GM21526 (cell line): ENCODE results near the gene ADGRL2.

ENCODE experiments used
- ATAC-seq: cut with Tn5 transposase; IDR thresholded peaks from one replicate; pipeline ENCODE4 v1.9.1; 2021; ENCODE audit warnings: moderate library complexity; ENCODE audit not compliant: unreplicated experiment, low FRiP score

Gene ADGRL2

DNA sequence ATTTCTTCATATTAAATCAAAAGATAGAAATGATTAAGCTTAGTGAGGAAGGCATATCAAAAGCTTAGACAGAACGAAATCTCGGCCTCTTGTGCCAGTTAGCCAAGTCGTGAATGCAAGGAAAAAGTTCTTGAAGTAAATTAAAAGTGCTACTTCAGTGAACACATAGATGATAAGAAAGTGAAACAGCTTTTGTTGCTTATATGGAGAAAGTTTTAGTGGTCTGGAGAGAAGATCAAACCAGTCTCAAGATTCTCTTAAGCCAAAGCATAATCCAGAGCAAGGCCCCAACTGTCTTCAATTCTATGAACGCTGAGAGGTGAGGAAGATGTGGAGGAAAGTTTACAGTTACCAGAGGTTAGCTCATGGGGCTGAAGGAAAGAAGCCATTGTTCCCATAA lies 88.4 kb downstream of the ADGRL2 start:
- no peak for ATAC-seq

DNA sequence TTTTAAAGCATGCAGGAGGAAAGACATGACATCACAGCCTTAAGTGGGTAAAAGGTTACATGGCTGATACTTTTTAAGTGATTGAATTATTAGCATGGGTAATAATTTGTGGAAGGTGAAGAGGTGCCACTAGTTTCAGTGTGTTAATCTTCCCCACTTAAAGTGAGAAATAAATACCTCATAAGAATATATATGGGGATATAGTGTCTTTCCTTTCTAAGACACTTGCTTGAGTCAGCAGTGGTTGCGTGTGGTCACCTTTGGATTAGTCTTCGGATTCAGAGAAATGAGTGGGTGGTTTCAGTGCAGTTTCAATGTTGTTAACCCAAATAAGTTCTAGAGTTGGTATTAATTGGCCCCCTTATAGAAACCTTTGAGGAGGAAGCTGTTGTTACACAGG lies 94.1 kb downstream of the ADGRL2 start:
- no peak for ATAC-seq

DNA sequence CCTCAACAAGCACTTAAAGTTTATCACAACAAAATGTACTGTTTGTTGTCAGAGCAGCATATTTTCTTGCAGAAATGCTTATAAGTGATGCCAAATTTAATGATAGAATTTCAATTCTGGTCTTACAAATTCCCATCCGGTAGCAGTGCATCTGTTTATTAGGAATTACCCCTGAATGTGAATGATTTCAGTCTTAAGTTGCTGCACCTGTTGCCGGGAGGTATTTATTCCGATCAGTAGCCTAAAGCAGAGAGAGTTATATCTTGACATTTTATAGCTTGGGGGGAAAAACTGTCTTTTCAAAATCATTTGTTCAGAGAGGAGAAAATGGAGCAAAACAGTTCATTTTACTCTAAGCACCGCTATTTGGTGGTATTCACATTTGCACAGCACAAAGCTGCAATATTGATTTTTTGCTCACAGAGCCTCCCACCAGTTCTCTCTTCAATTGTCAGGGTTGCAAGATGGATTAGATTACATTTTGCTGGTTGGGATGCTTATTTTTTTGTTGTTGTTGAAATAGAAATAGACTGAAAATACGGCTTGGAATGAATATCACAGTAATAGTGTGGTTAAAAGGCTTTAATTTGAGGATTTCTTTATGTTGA lies 98.6 kb downstream of the ADGRL2 start:
- ATAC-seq, result no peak

DNA sequence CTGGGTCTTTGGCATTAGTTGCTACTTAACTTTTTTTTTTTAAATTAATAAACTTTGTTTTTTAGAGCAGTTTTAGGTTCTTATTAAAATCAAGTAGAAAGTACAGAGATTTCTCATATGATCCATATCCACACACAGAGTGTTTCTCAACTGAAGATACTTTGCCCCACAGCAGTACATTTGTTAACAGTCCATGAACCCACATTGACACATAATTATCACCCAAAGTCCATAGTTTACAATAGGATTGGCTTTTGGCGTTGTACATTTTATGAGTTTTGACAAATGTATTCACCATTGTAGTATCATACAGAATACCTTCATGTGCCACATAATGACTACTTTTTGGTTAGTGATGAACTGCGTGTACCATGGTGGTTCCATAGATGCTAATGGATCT lies 106.8 kb downstream of the ADGRL2 start:
- ATAC-seq, result no peak

DNA sequence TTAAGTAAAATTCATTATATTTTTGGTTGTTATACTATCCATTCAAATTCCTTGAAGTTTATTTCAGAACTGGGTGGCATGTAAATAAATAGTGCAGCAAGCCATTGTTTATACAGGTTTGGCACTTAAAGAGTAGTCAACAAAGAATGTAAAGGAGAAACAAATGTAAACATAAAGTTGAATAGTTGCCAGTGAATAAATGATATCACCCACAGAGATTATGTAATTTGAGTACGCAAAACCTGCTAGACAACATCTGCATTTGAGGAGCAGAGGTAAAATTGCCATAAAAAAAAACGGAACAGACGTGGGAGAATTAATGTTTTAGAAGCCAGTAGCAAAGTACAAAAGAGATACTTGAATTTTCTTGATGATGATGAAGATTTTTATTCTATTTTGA lies 111.6 kb downstream of the ADGRL2 start:
- ATAC-seq, result no peak

DNA sequence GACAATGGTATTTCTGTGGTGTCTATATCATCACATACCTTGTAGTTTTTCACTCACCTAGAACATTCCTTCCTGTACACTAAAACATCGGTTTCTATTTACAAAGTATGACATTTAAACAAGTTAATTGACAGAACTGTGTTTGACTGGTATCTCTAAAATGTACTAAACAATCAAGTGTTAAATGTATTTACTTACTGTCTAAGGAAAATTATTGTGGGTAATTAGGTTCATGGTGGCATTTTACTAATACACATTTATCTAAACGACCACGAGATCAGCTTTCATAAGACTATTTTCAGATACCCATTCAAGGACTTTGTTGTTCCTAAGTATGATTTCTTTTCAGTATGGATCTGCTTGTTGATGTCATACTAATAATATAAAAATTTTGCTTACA lies 115.2 kb downstream of the ADGRL2 start:
- no peak for ATAC-seq

DNA sequence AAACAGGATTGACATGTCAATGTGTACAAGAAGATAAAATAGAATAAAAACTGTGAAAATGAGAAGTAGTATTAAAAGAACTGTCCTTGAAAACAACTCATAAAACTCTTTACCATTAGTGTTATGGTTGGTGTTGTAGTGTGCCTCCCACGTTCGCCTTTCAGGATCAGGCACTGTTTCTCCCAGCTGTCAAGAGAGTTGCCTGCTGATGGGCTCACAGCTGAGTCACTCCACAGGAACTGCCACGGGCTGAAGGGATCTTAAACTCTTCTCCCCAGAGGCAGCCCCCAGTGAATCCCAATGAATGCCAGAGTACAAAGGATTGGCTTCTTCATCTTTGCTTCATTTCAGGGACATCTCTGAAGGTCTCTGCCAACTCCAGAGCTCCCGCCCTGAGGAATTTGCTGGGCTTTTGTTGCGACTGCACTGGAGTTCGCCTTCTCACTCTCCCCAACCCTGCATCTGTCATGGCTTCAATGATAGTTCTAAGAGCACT lies 119.6 kb downstream of the ADGRL2 start:
- ATAC-seq, result no peak

DNA sequence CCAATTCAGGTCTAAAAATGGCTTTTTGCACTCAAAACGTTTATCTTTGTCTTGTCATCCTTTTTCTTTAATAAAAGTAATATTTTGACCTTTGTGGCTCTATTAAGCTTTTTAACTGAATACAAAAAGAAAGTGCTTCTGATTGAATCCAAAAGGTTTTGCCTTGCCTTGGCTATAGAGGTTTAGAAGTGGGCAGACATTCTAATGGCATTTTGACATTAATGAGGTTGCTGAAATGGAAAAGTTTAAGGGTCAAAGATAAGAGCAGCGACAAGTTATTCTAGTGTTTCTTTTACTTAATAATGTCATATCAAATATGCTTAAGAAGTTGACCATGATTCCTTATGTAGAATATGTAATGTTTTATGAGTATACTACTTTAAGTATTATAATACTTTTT lies 120.2 kb downstream of the ADGRL2 start:
- ATAC-seq, result no peak

DNA sequence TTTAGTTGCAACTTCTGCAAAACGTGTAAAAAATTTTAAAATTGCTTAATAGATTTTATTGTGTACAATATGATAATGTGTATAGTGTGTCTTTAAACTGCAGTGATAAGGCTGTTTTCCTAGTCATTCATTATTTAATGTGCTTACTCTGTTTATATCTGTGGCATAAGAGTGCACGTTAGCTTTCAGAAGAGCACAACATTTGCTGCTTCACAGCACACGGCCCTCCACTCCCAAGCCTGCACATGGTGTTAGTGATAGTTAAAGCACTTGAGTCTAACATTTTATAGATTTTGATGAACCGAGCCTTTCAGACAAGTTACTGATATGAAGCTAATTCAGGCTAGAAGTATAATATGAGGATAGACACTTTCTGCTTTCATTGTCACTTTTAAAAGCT lies 120.6 kb downstream of the ADGRL2 start:
- ATAC-seq, result no peak

DNA sequence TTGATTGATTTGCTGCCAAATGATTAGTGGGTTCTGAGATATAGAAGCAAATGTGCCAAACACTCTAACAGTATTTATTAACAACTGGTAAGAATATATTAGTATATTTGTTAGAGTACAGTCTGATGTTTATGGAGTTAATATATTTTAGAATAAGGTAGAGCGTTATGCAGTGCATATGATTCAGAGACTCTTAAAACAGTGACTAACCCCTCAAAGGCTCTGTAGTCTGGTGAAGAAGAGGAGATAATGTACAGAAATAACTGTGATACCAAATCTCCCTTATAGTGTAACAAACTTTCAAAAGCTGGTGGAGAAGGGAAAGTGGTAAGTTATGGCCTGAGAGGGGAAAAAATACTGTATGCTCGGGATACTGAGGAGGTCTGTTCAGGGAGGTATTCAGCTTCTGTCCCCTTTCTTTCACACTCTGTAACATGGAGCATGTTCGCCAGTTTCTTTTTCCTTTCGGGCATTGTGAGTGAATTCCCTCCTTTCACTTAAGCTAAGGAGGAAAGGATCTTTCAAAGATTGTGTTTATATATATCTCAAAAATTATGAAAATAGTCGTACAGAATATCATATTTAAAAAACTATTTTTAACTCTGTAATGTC lies 121.2 kb downstream of the ADGRL2 start:
- no peak for ATAC-seq

DNA sequence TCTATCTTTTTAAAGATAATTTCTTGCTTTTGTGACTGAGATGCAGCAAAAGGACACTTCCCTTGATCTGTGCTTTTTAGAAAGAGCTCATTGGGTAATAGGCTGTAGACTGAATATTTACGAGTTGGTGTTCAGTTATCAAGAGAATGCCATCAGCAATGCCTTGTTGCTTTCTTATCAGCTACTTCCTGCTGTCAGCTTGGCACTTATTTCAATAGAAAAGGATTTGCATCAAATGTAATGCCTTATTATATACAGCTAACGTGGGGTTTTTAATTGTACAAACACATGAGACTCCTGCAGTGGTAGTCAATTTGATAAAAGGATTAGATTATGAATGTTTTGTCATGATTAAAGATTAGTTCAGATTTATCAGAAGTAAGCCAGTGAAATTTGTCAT lies 122.2 kb downstream of the ADGRL2 start:
- no peak for ATAC-seq

DNA sequence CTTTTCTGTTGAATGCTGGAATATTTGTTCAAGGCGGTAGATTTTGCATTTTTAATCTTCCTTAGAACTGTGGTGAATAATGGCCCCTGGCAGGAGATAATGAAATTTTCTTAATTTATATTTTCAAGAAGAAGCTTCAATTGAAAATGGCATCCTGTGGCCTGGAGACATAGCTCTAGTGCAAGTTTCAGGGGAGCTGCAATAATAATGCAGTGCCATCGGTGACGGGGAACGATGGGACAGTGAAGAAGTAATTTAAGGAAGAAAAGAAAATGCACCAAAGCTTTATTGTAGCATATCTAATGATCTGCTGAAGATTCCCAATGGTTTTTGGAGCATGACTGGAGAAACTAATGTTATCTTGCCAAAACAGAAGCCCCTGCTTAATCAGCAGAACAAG lies 128.4 kb downstream of the ADGRL2 start:
- no peak for ATAC-seq

DNA sequence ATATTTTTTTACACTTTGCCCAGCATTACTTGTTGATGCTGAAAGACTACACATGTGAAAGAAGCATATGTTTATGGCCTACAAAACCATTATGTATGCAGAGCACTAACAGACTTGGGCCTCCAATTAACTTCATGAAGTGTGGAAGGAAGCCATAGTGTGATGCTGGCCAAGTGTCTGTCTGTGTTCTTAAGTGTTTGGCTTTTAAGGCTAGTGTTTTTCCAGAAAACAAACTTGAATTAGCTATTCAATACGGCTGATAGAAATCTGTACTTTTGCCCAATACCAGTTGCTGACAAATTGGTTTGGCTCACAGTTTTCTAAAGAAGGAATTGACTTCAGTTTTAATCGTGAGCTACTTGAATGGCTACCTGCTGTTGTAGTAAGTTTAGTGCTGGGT lies 136.1 kb downstream of the ADGRL2 start:
- no peak for ATAC-seq

DNA sequence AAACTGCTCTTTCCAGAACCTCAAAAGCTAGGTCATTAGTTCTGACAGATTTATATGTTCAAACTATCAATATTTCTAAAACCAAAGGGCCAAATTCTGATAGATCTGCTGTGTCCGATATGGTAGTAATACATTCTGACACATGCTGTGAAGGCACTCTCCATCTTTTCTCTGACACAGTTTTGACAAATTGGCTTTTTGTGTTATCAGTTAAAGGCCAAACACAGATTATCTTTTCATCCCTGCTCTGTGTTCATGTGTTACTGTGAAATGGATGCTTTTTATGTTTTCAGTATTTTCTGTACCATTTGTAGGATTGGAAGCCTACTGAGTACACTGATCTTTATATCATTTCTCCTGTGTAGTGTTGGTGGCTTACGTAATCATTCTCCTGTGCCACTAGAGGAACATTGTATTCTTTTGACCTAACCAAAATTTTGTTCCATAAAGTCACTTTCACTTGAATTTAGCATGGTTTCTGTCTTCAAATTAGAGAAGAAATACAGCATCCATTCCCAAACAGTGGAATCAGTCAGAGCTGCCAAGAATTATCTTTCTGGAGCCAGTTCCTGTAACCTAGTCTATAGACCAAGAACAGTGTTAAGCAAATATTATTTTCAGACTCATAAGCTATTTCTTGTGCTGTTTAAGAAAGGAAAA lies 137.2 kb downstream of the ADGRL2 start:
- no peak for ATAC-seq

DNA sequence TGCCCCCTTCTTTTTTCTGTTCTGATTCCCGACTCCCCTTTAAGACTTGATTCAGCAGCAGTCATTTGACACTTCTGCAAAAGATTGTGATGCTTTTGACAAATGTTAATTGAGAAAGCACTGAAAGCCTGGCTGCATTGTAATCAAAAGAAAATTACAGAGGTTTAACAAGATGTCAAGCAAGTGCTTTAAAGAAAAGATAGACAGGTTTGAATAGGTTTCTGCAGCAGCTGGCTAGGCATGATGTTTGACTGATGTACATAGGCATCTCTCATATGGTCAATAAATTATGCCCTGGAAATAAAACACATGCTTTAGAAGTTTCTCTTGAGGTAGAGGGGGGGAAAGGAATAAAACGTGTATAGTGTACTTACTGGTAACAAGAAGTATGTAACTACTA lies 147.8 kb downstream of the ADGRL2 start:
- ATAC-seq, result no peak

DNA sequence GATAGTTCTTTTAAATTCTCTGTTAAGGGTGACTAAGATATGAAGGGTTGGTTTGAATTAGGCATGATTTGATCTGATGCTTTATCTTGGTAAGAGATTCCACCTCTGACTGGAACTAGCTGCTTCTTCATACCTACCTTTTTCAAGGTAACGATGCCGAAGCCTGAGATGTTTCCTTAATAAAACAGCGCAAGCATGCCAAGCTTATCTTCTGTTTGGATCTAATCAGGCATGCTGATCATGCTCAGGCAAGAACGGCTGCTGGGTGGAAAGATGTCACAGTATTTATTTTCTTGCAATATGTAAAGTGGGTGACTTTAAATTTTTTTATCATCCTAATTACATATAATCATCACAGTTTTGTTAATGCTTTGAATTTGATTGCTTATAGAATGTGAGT lies 148.7 kb downstream of the ADGRL2 start:
- ATAC-seq, result no peak

DNA sequence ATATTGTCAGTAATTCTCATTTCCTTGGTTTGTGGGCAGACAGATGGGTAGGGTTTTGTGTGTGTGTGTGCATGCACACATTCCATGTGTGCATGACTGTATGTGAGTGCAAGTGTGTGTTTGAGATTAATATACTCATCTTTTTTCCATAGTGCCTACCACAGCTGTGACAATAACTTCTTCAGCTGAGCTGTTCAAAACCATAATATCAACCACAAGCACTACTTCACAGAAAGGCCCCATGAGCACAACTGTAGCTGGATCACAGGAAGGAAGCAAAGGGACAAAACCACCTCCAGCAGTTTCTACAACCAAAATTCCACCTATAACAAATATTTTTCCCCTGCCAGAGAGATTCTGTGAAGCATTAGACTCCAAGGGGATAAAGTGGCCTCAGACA lies 149.3 kb downstream of the ADGRL2 start:
- no peak for ATAC-seq

DNA sequence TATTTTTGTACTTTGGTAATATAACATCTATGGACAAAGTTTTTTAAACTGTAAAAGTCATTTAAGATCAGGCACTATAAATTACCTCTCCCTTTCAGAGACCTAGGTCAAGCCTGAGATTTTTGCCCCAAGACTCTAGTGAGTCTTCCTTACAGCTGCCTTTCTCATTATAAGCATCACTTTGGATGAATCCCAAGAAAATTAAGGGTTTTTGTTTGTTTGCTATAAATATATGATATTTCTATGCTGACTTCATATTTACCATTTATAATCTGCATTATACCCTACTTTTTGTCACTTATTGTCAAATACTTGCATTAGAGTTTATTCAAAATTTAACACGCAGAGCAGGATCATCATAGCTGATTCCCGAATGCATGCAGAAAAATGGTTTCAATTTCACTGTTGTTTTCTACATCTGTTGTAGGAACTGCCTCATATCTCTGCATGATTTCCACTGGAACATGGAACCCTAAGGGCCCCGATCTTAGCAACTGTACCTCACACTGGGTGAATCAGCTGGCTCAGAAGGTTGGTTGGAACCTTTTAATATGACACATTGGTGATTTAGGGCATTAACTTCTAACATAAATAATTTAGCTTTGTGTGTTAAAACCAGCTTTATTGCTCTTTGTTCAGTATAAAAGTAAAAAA lies 150.0 kb downstream of the ADGRL2 start:
- ATAC-seq, result no peak

DNA sequence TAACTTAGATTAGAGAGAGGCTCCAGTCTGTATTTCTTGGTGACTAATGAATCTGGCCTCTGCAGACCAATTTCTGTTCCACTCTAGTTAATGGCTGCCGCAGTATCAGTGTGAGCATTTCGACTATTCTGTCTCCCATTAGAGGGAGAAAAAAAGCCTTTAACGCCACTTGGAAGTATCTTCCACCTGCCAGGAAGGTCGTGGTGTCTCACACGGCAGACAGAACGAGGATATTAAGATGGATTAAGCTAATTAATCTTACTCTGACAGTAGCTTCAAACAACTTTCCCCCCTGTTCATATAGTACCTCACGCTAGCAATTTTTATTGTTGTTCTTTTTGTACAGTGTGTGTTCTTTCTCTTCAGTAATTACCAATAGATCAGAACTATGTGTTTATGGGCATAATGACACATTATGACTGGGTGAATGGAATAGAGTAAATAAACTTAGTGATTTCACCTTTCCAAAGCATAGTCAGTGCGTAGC lies 153.8 kb downstream of the ADGRL2 start:
- ATAC-seq, result no peak

DNA sequence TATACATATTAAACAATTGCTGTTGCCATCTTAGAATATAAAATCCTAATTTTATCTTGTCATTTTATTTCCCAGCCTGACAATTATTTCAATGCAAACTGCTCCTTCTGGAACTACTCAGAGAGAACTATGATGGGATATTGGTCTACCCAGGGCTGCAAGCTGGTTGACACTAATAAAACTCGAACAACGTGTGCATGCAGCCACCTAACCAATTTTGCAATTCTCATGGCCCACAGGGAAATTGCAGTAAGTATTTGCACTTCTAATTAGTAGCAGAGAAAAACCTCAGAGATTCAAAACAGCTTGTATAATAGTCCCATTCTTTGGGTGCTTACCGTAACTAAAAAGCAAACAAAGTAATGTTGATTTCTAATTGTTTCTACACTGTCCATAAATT lies 167.2 kb downstream of the ADGRL2 start:
- no peak for ATAC-seq

DNA sequence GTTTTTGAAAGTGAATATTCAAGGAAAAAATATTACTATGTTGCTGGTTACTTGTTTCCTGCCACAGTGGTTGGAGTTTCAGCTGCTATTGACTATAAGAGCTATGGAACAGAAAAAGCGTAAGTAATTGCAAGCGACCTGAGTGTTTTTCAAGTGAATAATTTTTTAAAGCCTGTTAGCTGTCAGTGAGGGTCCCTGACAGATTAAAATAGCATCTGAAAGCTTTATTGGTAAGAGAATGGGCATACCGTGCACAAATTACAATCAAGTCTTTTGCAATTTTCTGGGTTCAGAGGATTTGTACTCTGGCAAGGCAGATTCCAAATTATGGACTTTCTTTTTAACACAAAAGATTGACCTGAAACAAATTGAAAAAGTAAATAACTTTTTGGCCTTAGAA lies 169.7 kb downstream of the ADGRL2 start:
- no peak for ATAC-seq
